ENCODE measurements around the gene RAB33A.

DNA sequence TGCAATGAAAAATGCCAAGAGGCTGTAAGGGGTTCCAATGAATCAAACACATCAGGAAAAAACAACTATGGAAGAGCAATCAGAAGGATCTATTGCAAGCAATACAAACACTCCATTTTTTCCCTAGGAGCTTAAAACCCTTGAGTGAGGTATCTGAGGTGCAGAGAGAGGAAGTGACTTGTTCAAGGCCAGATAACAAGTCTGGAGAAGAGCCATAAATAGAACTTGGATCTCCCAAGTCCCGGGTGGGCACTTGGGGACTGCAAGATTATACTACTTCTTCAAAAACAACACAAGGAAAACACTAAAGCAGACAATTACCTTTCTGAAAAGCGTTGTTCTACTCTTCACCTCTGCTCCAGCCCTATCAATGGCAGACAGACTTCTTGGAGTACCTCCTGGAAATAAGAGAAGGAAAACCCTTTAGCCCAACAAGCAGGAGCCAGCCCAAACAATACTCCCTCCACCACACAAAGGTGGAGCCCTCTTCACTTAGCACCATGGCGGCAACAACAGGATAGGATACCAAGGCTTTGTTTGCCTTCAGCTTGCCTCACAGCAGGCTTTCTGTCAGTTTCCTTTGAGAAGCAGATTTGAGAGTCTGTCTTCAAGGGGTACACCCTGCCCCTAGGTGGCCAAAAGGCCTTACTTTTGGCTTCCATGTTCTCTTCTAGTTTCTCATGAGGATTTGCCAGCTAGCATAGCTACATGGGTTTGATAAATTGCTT, 32.1 kb upstream of the RAB33A start:
- TF ChIP-seq POLR2AphosphoS5 (IDR thresholded peaks at IDR 0.05) = no peak
- TF ChIP-seq, protein P1, sequence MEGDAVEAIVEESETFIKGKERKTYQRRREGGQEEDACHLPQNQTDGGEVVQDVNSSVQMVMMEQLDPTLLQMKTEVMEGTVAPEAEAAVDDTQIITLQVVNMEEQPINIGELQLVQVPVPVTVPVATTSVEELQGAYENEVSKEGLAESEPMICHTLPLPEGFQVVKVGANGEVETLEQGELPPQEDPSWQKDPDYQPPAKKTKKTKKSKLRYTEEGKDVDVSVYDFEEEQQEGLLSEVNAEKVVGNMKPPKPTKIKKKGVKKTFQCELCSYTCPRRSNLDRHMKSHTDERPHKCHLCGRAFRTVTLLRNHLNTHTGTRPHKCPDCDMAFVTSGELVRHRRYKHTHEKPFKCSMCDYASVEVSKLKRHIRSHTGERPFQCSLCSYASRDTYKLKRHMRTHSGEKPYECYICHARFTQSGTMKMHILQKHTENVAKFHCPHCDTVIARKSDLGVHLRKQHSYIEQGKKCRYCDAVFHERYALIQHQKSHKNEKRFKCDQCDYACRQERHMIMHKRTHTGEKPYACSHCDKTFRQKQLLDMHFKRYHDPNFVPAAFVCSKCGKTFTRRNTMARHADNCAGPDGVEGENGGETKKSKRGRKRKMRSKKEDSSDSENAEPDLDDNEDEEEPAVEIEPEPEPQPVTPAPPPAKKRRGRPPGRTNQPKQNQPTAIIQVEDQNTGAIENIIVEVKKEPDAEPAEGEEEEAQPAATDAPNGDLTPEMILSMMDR (IDR thresholded peaks at IDR 0.05; ENCODE audit: poor library complexity, severe bottlenecking) = no peak
- TF ChIP-seq MXI1 (conservative IDR thresholded peaks at IDR 0.05; ENCODE audit: poor library complexity, severe bottlenecking) = no peak
- TF ChIP-seq SMC3 (conservative IDR thresholded peaks at IDR 0.05; ENCODE audit: poor library complexity) = no peak
- TF ChIP-seq REST (IDR thresholded peaks at IDR 0.05; ENCODE audit: borderline replicate concordance) = no peak
